NCI-H2081 (cell line): ENCODE results near the gene PXYLP1.

Experiments
- DNase-seq, 2 experiments: peaks; one replicate each; lab custom pipeline; 2025; lab: John Stamatoyannopoulos, UW

Gene PXYLP1

GRCh38 chr3:141229132-141229531 is 2.5 kb upstream of the PXYLP1 start:
- peak; percentile 19 to 50 for DNase-seq

GRCh38 chr3:141230293-141230692 is 1.3 kb upstream of the PXYLP1 start:
- DNase-seq: no peak

GRCh38 chr3:141231952-141232823 is 563 bp downstream of the PXYLP1 start:
- peak; percentile 54 to 66 for DNase-seq

GRCh38 chr3:141233457-141234161 is 2.0 kb downstream of the PXYLP1 start:
- no peak for DNase-seq

- DNase-seq: no peak
Measured at GRCh38 chr3:141234283-141234682, 2.7 kb downstream of the PXYLP1 start.

- DNase-seq: no peak
Measured at GRCh38 chr3:141235661-141236171, 4.1 kb downstream of the PXYLP1 start.

- no peak for DNase-seq
Measured at GRCh38 chr3:141236361-141236760, 4.7 kb downstream of the PXYLP1 start.

- peak; percentile 86 to 97 for DNase-seq
Measured at GRCh38 chr3:141237701-141238521, 6.3 kb downstream of the PXYLP1 start.

GRCh38 chr3:141239511-141240281 is 8.1 kb downstream of the PXYLP1 start:
- DNase-seq: peak; percentile 61 to 89

GRCh38 chr3:141240286-141240685 is 8.7 kb downstream of the PXYLP1 start:
- DNase-seq: no peak

GRCh38 chr3:141240687-141241615 is 9.3 kb downstream of the PXYLP1 start:
- DNase-seq: peak in 1 of 2 experiments; percentile 33

- no peak for DNase-seq
Measured at GRCh38 chr3:141241616-141242376, 10.2 kb downstream of the PXYLP1 start.

GRCh38 chr3:141242377-141243092 is 10.9 kb downstream of the PXYLP1 start:
- no peak for DNase-seq

- DNase-seq: no peak
Measured at GRCh38 chr3:141243271-141243707, 11.7 kb downstream of the PXYLP1 start.

- no peak for DNase-seq
Measured at GRCh38 chr3:141246224-141246957, 14.8 kb downstream of the PXYLP1 start.

GRCh38 chr3:141246958-141247301 is 15.3 kb downstream of the PXYLP1 start:
- DNase-seq: no peak

GRCh38 chr3:141248064-141248463 is 16.4 kb downstream of the PXYLP1 start:
- DNase-seq: no peak

- DNase-seq: peak in 1 of 2 experiments; percentile 19
Measured at GRCh38 chr3:141249041-141249440, 17.4 kb downstream of the PXYLP1 start.
